Panc1 (cell line): ENCODE measurements around the gene GON4L.
"Not testable (repeated sequence)": the region's sequence is repeated elsewhere in the genome, so short reads cannot be mapped to it uniquely, and the experiment has no call there.

Experiments used
- CTCF ChIP-seq: fragments of 450-650 bp; IDR thresholded peaks from 2 replicates; pipeline ENCODE4 v1.5.1; 2017; ENCODE audit warnings: mild to moderate bottlenecking
- POLR2AphosphoS5 ChIP-seq: IDR thresholded peaks from 2 replicates; pipeline ENCODE4 v1.6.1; 2012; ENCODE audit warnings: mild to moderate bottlenecking, low read depth, low read length, moderate library complexity
- SIN3A ChIP-seq: IDR thresholded peaks from 2 replicates; pipeline ENCODE4 v1.6.1; 2012; ENCODE audit warnings: low read depth, mild to moderate bottlenecking, low read length, moderate library complexity, borderline replicate concordance; ENCODE audit not compliant: insufficient read depth
- TF ChIP-seq, protein P1 (sequence below), 2 experiments: IDR thresholded peaks; 2 replicates each; pipeline ENCODE4 v1.6.1; 2011 to 2012; ENCODE audit warnings: low read depth in 2 of 2, control low read depth in 1 of 2, low read length in 1 of 2, mild to moderate bottlenecking in 1 of 2, moderate library complexity in 1 of 2; ENCODE audit not compliant: insufficient read depth in 1 of 2

DNA sequence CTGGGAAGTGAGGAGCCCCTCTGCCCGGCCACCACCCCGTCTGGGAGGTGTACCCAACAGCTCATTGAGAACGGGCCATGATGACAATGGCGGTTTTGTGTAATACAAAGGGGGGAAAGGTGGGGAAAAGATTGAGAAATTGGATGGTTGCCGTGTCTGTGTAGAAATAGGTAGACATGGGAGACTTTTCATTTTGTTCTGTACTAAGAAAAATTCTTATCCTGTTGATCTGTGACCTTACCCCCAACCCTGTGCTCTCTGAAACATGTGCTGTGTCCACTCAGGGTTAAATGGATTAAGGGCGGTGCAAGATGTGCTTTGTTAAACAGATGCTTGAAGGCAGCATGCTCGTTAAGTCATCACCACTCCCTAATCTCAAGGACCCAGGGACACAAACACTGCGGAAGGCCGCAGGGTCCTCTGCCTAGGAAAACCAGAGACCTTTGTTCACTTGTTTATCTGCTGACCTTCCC is 22.1 kb downstream of the GON4L start:
- not testable (repeated sequence) for TF ChIP-seq CTCF, POLR2AphosphoS5, SIN3A
- TF ChIP-seq, protein P1, sequence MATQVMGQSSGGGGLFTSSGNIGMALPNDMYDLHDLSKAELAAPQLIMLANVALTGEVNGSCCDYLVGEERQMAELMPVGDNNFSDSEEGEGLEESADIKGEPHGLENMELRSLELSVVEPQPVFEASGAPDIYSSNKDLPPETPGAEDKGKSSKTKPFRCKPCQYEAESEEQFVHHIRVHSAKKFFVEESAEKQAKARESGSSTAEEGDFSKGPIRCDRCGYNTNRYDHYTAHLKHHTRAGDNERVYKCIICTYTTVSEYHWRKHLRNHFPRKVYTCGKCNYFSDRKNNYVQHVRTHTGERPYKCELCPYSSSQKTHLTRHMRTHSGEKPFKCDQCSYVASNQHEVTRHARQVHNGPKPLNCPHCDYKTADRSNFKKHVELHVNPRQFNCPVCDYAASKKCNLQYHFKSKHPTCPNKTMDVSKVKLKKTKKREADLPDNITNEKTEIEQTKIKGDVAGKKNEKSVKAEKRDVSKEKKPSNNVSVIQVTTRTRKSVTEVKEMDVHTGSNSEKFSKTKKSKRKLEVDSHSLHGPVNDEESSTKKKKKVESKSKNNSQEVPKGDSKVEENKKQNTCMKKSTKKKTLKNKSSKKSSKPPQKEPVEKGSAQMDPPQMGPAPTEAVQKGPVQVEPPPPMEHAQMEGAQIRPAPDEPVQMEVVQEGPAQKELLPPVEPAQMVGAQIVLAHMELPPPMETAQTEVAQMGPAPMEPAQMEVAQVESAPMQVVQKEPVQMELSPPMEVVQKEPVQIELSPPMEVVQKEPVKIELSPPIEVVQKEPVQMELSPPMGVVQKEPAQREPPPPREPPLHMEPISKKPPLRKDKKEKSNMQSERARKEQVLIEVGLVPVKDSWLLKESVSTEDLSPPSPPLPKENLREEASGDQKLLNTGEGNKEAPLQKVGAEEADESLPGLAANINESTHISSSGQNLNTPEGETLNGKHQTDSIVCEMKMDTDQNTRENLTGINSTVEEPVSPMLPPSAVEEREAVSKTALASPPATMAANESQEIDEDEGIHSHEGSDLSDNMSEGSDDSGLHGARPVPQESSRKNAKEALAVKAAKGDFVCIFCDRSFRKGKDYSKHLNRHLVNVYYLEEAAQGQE (IDR thresholded peaks at IDR 0.05; ENCODE audit: insufficient read depth in 1 of 2, low read depth in 2 of 2, low read length in 1 of 2): not testable (repeated sequence)
